Measurements from ENCODE around the gene NXT2. TPM values are rescaled to one million over a fixed set of nuclear protein-coding genes. Genes with fewer than 3 reads are reported as not detected.

Gene NXT2
- total and polyA plus RNA-seq, 10 donors = 7.9 to 15.6 (median 9.0) TPM

DNA sequence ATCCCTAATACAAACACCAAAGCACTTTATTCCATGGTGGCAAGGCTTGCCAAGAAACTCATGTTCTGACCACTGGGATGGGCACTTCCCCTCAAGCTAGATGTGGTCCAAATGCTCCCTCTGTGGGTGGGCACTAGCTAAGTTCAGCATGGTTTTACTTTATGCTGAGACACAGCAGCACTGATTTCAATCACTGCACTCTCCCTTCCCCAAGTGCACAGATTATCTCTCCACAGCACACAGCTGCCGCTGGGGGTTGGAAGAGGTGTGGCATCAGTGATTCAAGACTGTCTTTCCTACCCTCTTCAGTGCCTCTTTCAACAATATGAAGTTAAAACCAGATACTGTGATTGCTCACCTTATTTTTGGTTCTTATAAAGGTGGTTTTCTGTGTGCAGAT lies 38.2 kb upstream of the NXT2 start:
- no peak overlapping the region for H3K27ac ChIP-seq
- peaks cover 0 to 6% (median 0%) of the 10 kb centered on the region in 7 donors for H3K27me3 ChIP-seq (replicated peaks in 1 of 7)
- no peaks in the 10 kb centered on the region for H3K36me3 ChIP-seq
- no peak overlapping the region for H3K4me3 ChIP-seq
- intact Hi-C loops (cut with DNase I; ENCODE audit: low total_unique reads) = loop anchor here (10.0 kb wide), 1 partner anchor 386 kb away; no protein-coding TSS in a partner anchor
- TF ChIP-seq POLR2AphosphoS5 (IDR thresholded peaks at IDR 0.05) = no peak
- TF ChIP-seq POLR2A (IDR thresholded peaks at IDR 0.05) = no peak
- TF ChIP-seq, protein P1, sequence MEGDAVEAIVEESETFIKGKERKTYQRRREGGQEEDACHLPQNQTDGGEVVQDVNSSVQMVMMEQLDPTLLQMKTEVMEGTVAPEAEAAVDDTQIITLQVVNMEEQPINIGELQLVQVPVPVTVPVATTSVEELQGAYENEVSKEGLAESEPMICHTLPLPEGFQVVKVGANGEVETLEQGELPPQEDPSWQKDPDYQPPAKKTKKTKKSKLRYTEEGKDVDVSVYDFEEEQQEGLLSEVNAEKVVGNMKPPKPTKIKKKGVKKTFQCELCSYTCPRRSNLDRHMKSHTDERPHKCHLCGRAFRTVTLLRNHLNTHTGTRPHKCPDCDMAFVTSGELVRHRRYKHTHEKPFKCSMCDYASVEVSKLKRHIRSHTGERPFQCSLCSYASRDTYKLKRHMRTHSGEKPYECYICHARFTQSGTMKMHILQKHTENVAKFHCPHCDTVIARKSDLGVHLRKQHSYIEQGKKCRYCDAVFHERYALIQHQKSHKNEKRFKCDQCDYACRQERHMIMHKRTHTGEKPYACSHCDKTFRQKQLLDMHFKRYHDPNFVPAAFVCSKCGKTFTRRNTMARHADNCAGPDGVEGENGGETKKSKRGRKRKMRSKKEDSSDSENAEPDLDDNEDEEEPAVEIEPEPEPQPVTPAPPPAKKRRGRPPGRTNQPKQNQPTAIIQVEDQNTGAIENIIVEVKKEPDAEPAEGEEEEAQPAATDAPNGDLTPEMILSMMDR (IDR thresholded peaks at IDR 0.05 in 8 of 11, conservative IDR thresholded peaks at IDR 0.05 in 3 of 11) = no peak
- no peaks in the 10 kb centered on the region for H3K9me3 ChIP-seq
- DNase-seq = no peak
- WGBS, 5 donors = 64 to 89% (median 75%) methylated on average over 1 of the region's 1 CpG
- H3K4me1 ChIP-seq = no peaks in the 10 kb centered on the region

- Histone ChIP-seq H3K4me1 (no peaks in the 10 kb centered on the region), H3K36me3 (no peaks in the 10 kb centered on the region), H3K4me3 (no peak overlapping the region), H3K9me3 (no peaks in the 10 kb centered on the region), H3K27ac (no peak overlapping the region), H3K27me3 (replicated peaks in 1 of 7) (peaks cover 0 to 22% (median 0%) of the 10 kb centered on the region in 7 donors)
- 52 to 72% (median 70%) methylated on average over 3 of the region's 3 CpGs for WGBS, 5 donors
- TF ChIP-seq POLR2A (IDR thresholded peaks at IDR 0.05) = no peak
- TF ChIP-seq, protein P1 (IDR thresholded peaks at IDR 0.05 in 8 of 11, conservative IDR thresholded peaks at IDR 0.05 in 3 of 11) = no peak
- TF ChIP-seq POLR2AphosphoS5 (IDR thresholded peaks at IDR 0.05) = no peak
- intact Hi-C loops (cut with DNase I; ENCODE audit: low total_unique reads) = no loop called here
- no peak for DNase-seq
These were observed 35.5 kb upstream of the NXT2 start for GRCh38 chrX:109501176-109501575.

- H3K27me3 ChIP-seq (replicated peaks in 1 of 7) = peaks cover 0 to 25% (median 0%) of the 10 kb centered on the region in 7 donors
- no peak for DNase-seq
- intact Hi-C loops (cut with DNase I; ENCODE audit: low total_unique reads) = no loop called here
- no peak overlapping the region for H3K27ac ChIP-seq
- H3K9me3 ChIP-seq = no peaks in the 10 kb centered on the region
- no peaks in the 10 kb centered on the region for H3K36me3 ChIP-seq
- H3K4me1 ChIP-seq = no peaks in the 10 kb centered on the region
- TF ChIP-seq POLR2AphosphoS5 (IDR thresholded peaks at IDR 0.05) (no peak), POLR2A (IDR thresholded peaks at IDR 0.05) (no peak)
- TF ChIP-seq, protein P1 (IDR thresholded peaks at IDR 0.05 in 8 of 11, conservative IDR thresholded peaks at IDR 0.05 in 3 of 11) = no peak
- H3K4me3 ChIP-seq = no peak overlapping the region
These were observed 27.7 kb upstream of the NXT2 start for GRCh38 chrX:109508915-109509314.

GRCh38 chrX:109511113-109511512 lies 25.5 kb upstream of the NXT2 start:
- no peaks in the 10 kb centered on the region for H3K9me3 ChIP-seq
- H3K27me3 ChIP-seq (replicated peaks in 1 of 7) = peaks cover 0 to 9% (median 0%) of the 10 kb centered on the region in 7 donors
- no peaks in the 10 kb centered on the region for H3K4me1 ChIP-seq
- H3K4me3 ChIP-seq = no peak overlapping the region
- intact Hi-C loops (cut with DNase I; ENCODE audit: low total_unique reads) = no loop called here
- no peaks in the 10 kb centered on the region for H3K36me3 ChIP-seq
- DNase-seq = no peak
- no peak overlapping the region for H3K27ac ChIP-seq
- WGBS, 5 donors = 45 to 65% (median 57%) methylated on average over 1 of the region's 1 CpG
- no peak for TF ChIP-seq POLR2A (IDR thresholded peaks at IDR 0.05)

- DNase-seq = no peak
- intact Hi-C loops (cut with DNase I; ENCODE audit: low total_unique reads) = no loop called here
- Histone ChIP-seq H3K36me3 (no peaks in the 10 kb centered on the region), H3K4me3 (no peak overlapping the region), H3K27ac (no peak overlapping the region), H3K9me3 (no peaks in the 10 kb centered on the region), H3K27me3 (replicated peaks in 1 of 7) (no peaks in the 10 kb centered on the region), H3K4me1 (no peaks in the 10 kb centered on the region)
- no peak for TF ChIP-seq POLR2A (IDR thresholded peaks at IDR 0.05)
- no peak for TF ChIP-seq POLR2AphosphoS5 (IDR thresholded peaks at IDR 0.05)
- TF ChIP-seq, protein P1 (IDR thresholded peaks at IDR 0.05 in 8 of 11, conservative IDR thresholded peaks at IDR 0.05 in 3 of 11) = no peak
- 88 to 97% (median 92%) methylated on average over 1 of the region's 1 CpG for WGBS, 5 donors
These were observed 17.6 kb upstream of the NXT2 start for GRCh38 chrX:109519001-109519400.
